K562 (cell line): ENCODE results near the gene RPS2. TPM values are rescaled to one million over a fixed set of nuclear protein-coding genes. Genes with fewer than 3 reads are reported as not detected.

Experiments used
- CC2D1A ChIP-seq: fragments of 450-650 bp; IDR thresholded peaks from 2 replicates; pipeline ENCODE4 v1.6.1; 2017; ENCODE audit warnings: mild to moderate bottlenecking
- GTF2A2 ChIP-seq: IDR thresholded peaks from 2 replicates; pipeline ENCODE4 v1.6.1; 2016; ENCODE audit warnings: mild to moderate bottlenecking, missing genetic modification characterization, missing compliant biosample characterization
- HDAC2 ChIP-seq: fragments of 450-650 bp; IDR thresholded peaks from 2 replicates; pipeline ENCODE4 v1.6.1; 2016; ENCODE audit warnings: mild to moderate bottlenecking
- HNRNPUL1 ChIP-seq: fragments of 200-400 bp; formaldehyde crosslinking; IDR thresholded peaks from 2 replicates; pipeline ENCODE4 v1.6.1; 2017; ENCODE audit warnings: low read length
- KDM1A ChIP-seq, 2 experiments: fragments of 450-650 bp; IDR thresholded peaks; 2 replicates each; pipeline ENCODE4 v1.6.1; 2016; ENCODE audit warnings: mild to moderate bottlenecking in 2 of 2
- KLF16 ChIP-seq: IDR thresholded peaks from 2 replicates; pipeline ENCODE4 v1.6.1; 2016; ENCODE audit warnings: antibody characterized with exemption
- MTA1 ChIP-seq: fragments of 450-650 bp; IDR thresholded peaks from 2 replicates; pipeline ENCODE4 v1.6.1; 2017; ENCODE audit warnings: borderline replicate concordance
- NFRKB ChIP-seq: fragments of 450-650 bp; IDR thresholded peaks from 2 replicates; pipeline ENCODE4 v1.6.1; 2016; ENCODE audit warnings: low read depth
- PHB ChIP-seq: fragments of 250-450 bp; sonication (Bioruptor Pico); IDR thresholded peaks from 2 replicates; pipeline ENCODE4 v1.5.0; 2021
- SIX5 ChIP-seq, 2 experiments: IDR thresholded peaks; 2 replicates each; pipeline ENCODE4 v1.6.1; 2011; ENCODE audit warnings: low read length in 2 of 2, borderline replicate concordance in 1 of 2, low read depth in 1 of 2, mild to moderate bottlenecking in 1 of 2, moderate library complexity in 1 of 2; ENCODE audit not compliant: insufficient read depth in 1 of 2
- SLC30A9 ChIP-seq: fragments of 250-450 bp; sonication (Bioruptor Pico); IDR thresholded peaks from 2 replicates; pipeline ENCODE4 v1.8.0; 2022; ENCODE audit warnings: mild to moderate bottlenecking, moderate library complexity
- ZKSCAN1 ChIP-seq: fragments of 150-350 bp; IDR thresholded peaks from 2 replicates; pipeline ENCODE4 v1.6.1; 2016; ENCODE audit warnings: low read depth, low read length
- ZNF232 ChIP-seq: sonication (generic); formaldehyde crosslinking; IDR thresholded peaks from 2 replicates; pipeline ENCODE4 v1.8.0; 2022; ENCODE audit warnings: mild to moderate bottlenecking, missing genetic modification reagents
- ZNF408 ChIP-seq: fragments of 250-450 bp; sonication (Bioruptor Pico); IDR thresholded peaks from 2 replicates; pipeline ENCODE4 v1.4.0; 2020; ENCODE audit warnings: low read depth, mild to moderate bottlenecking, moderate library complexity
- ZZZ3 ChIP-seq: fragments of 450-650 bp; IDR thresholded peaks from 2 replicates; pipeline ENCODE4 v1.6.1; 2016; ENCODE audit warnings: antibody characterized with exemption, mild to moderate bottlenecking, moderate library complexity
- polyA plus RNA-seq, 8 experiments: library from polyadenylated mRNA; depleted of rRNA in 4 of 8; stranded (reverse) in 5 of 8; unstranded in 3 of 8; fragments of >200 nt; fragmentation: Nextera tagmentation in 2 of 8; fragmentation: Illumina TruSeq in 1 of 8; extraction: Ambion mirVana in 2 of 8; extraction: Trizol in 1 of 8; gene quantifications; 2 replicates each; pipeline versions ENCODE4 v1.2.1 to v1.2.3, GENCODE V29; 2011 to 2014; ENCODE audit warnings: inconsistent platforms in 1 of 8, missing spikeins in 1 of 8
- total RNA-seq, 7 experiments: library from RNA; depleted of rRNA in 6 of 7; stranded (reverse); fragments of >200 nt in 6 of 7; fragmentation: Illumina TruSeq in 2 of 7; extraction: Trizol in 2 of 7; gene quantifications; 2 replicates each; pipeline versions ENCODE4 v1.2.1 to v1.2.3, GENCODE V29; 2011 to 2021; ENCODE audit warnings: low replicate concordance in 1 of 7
- TF ChIP-seq, protein P1 (sequence below): sonication (generic); formaldehyde crosslinking; IDR thresholded peaks from 2 replicates; pipeline ENCODE4 v1.8.0; 2023; ENCODE audit warnings: mild to moderate bottlenecking, missing genetic modification reagents

The RPS2 gene
- total and polyA plus RNA-seq, 9 of the 15 experiments (the other 6 are each of a cell fraction or from before 2014, with no cell fraction given) = 834 to 4,794 (median 3,793) TPM

DNA sequence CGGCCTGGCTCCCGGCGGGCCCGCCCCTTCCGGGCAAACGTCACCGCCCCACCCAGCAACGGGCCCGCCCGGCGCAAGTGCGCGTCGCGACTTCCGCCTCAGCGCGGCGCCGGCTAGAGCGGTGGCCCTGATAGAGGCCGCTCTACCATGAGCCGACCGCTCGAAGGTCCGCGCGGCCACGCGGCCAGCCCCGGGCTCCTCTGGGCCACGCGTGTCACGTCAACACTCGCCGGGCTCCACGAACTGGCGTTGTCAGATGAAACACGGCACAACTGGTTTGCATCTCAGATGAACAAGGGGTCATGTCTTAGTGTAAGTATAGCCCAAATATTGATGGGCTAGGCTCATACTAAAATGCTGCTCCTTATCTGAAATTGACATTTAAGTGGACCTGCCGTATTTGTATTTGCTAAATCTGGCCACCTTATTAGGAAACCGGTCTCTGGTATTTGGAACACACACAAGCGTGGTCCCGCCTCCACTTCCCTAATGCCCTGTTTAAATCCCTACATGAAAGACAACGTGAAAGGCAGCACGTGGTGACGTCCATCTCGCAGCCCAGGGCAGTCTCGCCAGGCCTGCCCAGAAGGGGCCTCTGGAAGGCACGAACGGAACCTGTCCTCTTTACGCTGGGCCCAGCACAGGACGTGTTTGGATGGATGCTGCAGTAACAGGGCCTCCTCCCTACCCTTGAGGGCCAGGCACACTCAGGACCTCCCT is 45.3 kb upstream of the RPS2 start, which contains the start of gene ZNF598 (continued):
- TF ChIP-seq, protein P1, sequence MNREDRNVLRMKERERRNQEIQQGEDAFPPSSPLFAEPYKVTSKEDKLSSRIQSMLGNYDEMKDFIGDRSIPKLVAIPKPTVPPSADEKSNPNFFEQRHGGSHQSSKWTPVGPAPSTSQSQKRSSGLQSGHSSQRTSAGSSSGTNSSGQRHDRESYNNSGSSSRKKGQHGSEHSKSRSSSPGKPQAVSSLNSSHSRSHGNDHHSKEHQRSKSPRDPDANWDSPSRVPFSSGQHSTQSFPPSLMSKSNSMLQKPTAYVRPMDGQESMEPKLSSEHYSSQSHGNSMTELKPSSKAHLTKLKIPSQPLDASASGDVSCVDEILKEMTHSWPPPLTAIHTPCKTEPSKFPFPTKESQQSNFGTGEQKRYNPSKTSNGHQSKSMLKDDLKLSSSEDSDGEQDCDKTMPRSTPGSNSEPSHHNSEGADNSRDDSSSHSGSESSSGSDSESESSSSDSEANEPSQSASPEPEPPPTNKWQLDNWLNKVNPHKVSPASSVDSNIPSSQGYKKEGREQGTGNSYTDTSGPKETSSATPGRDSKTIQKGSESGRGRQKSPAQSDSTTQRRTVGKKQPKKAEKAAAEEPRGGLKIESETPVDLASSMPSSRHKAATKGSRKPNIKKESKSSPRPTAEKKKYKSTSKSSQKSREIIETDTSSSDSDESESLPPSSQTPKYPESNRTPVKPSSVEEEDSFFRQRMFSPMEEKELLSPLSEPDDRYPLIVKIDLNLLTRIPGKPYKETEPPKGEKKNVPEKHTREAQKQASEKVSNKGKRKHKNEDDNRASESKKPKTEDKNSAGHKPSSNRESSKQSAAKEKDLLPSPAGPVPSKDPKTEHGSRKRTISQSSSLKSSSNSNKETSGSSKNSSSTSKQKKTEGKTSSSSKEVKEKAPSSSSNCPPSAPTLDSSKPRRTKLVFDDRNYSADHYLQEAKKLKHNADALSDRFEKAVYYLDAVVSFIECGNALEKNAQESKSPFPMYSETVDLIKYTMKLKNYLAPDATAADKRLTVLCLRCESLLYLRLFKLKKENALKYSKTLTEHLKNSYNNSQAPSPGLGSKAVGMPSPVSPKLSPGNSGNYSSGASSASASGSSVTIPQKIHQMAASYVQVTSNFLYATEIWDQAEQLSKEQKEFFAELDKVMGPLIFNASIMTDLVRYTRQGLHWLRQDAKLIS (CRISPR knock-in tag) = no peak
- TF ChIP-seq PHB (CRISPR knock-in tag) = no peak
- TF ChIP-seq MTA1 = no peak
- TF ChIP-seq HNRNPUL1 = no peak
- TF ChIP-seq KDM1A (IDR thresholded peaks at IDR 0.05) = no peak
- TF ChIP-seq HDAC2 = peak; percentile 87; the same call in 1 of the 2 replicates
- TF ChIP-seq KLF16 = no peak
- TF ChIP-seq NFRKB = peak; percentile 88
- TF ChIP-seq CC2D1A = no peak
- 0 out of 2 replicates have a peak, but pooled peaks have one; percentile 18 for TF ChIP-seq ZKSCAN1
- TF ChIP-seq ZNF408 (CRISPR knock-in tag) = no peak
- peak; percentile 72; the same call in 1 of the 2 replicates for TF ChIP-seq ZZZ3
- TF ChIP-seq ZNF232 (CRISPR knock-in tag) = no peak
- TF ChIP-seq GTF2A2 (tag) = no peak
- TF ChIP-seq SIX5 (IDR thresholded peaks at IDR 0.05; ENCODE audit: borderline replicate concordance in 1 of 2, insufficient read depth in 1 of 2, low read depth in 1 of 2, low read length in 2 of 2) = no peak
- no peak for TF ChIP-seq SLC30A9
